Effector memory CD8-positive, alpha-beta T cell (primary cell): ENCODE measurements around the gene RAB6A.
A peak's percentile ranks its signal among the peaks of the same experiment; 100 is the strongest.

Experiments
- ATAC-seq: fragments of 150-1000 bp; cut with Tn5 transposase; replicated peaks from 2 replicates; pipeline ENCODE4 v1.10.0; 2021; ENCODE audit warnings: mild to moderate bottlenecking, moderate library complexity
- DNase-seq, 3 experiments: peaks; one replicate each; pipeline ENCODE4 v3.0.0; 2021
- H3K27ac Mint-ChIP-seq, 2 donors: one replicate each; pipeline ENCODE4 v1.8.0; 2022; ENCODE audit warnings: mild to moderate bottlenecking in 2 of 2, mixed read lengths in 2 of 2, moderate library complexity in 2 of 2
- H3K27me3 Mint-ChIP-seq, 2 donors: one replicate each; pipeline ENCODE4 v1.8.0; 2022; ENCODE audit warnings: mixed read lengths in 2 of 2
- H3K36me3 Mint-ChIP-seq: one replicate; pipeline ENCODE4 v1.8.0; 2022; ENCODE audit warnings: mild to moderate bottlenecking, moderate library complexity, mixed read lengths; ENCODE audit not compliant: insufficient read depth
- H3K4me1 Mint-ChIP-seq, 2 donors: one replicate each; pipeline ENCODE4 v1.8.0; 2022; ENCODE audit warnings: low read depth in 2 of 2, mixed read lengths in 2 of 2
- H3K4me3 Mint-ChIP-seq, 2 donors: one replicate each; pipeline ENCODE4 v1.8.0; 2022; ENCODE audit warnings: mild to moderate bottlenecking in 2 of 2, mixed read lengths in 2 of 2, moderate library complexity in 2 of 2
- H3K9me3 Mint-ChIP-seq, 2 donors: one replicate each; pipeline ENCODE4 v1.8.0; 2022; ENCODE audit warnings: mixed read lengths in 2 of 2

RAB6A gene

DNA sequence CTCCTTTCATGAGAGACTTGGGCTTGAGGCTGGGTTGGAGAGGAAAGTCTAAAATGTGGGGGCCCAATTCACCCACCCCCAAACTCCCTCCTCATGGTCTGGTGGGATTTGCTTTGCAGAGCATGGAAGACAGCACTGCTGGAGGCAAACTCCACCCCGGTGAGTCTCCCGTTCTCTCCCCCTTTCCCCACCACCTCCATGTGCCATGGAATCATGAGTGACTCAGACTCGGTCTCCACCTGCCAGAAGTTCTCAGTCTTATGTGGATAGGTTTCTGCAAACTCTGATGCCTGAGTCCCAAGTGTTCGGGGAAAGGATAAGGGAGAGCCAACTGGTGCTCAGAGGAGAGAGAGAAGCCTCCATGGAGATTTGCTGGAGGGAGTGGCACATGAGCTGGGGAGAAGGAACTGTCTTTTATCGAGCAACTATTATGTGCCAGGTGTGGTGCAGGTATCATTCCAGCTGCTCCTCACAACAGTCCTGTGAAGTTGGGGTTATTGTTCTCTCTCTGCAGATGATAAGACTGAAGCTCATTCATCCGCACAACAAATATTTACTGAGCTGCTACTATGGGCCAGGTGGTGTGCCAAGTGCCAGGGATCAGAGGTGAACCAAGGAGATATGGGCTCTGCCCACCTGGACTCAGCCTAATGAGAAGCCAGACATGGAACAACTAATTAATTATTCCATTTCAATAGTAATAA lies 107.9 kb downstream of the RAB6A start:
- no peaks in the 10 kb centered on the region for H3K27me3 Mint-ChIP-seq
- no peaks in the 10 kb centered on the region for H3K9me3 Mint-ChIP-seq
- H3K27ac Mint-ChIP-seq, result no peak overlapping the region
- ATAC-seq (no peak), DNase-seq (no peak)
- peaks cover 9% of the 10 kb centered on the region for H3K36me3 Mint-ChIP-seq
- peaks cover under 1 to 6% of the 10 kb centered on the region in 2 donors for H3K4me1 Mint-ChIP-seq
- no peak overlapping the region for H3K4me3 Mint-ChIP-seq

DNA sequence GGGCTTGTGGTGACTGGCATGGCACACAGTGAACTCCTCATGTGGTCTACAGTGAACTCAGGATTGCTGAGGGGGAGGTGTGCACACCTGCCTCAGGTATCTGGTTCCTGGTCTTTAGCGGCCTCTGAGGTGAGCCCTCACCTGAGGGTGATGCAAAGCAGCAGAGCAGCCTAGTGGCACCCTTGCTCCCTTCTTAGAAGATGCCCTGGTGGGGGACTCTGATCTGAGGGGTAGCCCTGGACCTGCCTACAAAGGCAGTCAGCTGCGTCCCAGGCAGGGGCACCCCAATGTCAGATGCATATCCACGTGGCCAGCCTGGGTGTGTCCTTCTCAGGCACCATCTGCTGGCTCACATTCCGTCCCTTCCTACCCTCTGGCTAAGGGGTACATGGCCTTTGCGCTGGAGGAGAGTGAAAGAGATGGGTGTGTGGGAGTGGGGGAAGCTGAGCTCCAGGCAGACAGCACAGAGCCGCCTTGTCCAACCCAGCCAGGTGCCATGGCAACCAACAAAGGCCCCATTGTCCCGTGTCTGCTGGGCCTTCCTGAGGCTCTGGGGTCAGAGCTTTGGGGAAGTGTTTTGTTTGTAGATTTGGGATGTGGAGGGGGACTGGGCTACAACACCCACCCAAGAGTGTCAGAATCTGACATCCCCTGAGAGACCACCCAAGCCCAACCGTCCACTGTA lies 108.7 kb downstream of the RAB6A start:
- no peaks in the 10 kb centered on the region for H3K9me3 Mint-ChIP-seq
- ATAC-seq, result no peak
- H3K4me3 Mint-ChIP-seq, result no peak overlapping the region
- H3K27me3 Mint-ChIP-seq, result no peaks in the 10 kb centered on the region
- H3K36me3 Mint-ChIP-seq, result peaks cover 9% of the 10 kb centered on the region
- DNase-seq, result no peak
- no peak overlapping the region for H3K27ac Mint-ChIP-seq
- peaks cover 9 to 12% of the 10 kb centered on the region in 2 donors for H3K4me1 Mint-ChIP-seq

DNA sequence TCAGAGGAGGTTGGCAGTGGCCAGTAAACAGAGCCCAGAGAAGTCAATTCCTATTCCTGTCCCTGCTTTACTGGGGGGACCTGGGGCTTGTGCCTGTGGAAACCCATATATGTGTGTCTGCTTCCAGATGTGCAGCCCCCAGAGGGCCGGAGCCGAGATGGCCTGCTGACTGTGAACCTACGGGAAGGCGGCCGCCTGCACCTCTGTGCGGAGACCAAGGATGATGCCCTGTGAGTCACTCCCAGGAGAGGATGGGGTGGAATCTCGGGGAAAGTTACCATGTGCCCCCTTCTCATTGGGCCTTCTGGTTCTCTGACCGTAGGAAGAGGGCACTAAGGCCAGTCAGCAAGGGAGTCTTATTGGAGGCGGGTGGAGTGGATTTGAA lies 109.2 kb downstream of the RAB6A start:
- no peak overlapping the region for H3K27ac Mint-ChIP-seq
- no peak overlapping the region for H3K4me3 Mint-ChIP-seq
- peaks cover 8% of the 10 kb centered on the region for H3K36me3 Mint-ChIP-seq
- ATAC-seq, result no peak
- H3K9me3 Mint-ChIP-seq, result no peaks in the 10 kb centered on the region
- peaks cover 12 to 16% of the 10 kb centered on the region in 2 donors for H3K4me1 Mint-ChIP-seq
- no peak for DNase-seq
- H3K27me3 Mint-ChIP-seq, result no peaks in the 10 kb centered on the region

DNA sequence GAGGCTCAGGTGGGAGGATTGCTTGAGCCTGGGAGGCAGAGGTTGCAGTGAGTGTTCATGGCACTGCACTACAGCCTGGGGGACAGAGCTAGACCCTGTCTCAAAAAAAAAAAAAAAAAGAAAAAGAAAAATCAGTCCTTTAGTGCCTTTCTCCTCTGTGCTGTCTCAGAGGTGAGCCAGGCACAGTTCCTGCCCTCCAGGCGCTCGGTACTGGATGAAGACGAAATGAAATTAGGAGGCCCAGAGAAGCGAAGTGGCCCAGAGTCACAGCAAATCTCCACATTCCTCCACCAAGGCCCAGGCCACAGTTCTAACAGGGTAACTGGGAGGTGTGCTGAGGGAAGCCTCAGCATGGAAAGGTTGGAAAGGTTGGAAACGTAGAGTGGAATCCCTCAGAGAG lies 109.6 kb downstream of the RAB6A start:
- no peaks in the 10 kb centered on the region for H3K27me3 Mint-ChIP-seq
- no peaks in the 10 kb centered on the region for H3K9me3 Mint-ChIP-seq
- ATAC-seq, result no peak
- H3K4me1 Mint-ChIP-seq, result peaks cover 12 to 16% of the 10 kb centered on the region in 2 donors
- no peak for DNase-seq
- no peak overlapping the region for H3K27ac Mint-ChIP-seq
- H3K4me3 Mint-ChIP-seq, result no peak overlapping the region
- peaks cover 8% of the 10 kb centered on the region for H3K36me3 Mint-ChIP-seq

DNA sequence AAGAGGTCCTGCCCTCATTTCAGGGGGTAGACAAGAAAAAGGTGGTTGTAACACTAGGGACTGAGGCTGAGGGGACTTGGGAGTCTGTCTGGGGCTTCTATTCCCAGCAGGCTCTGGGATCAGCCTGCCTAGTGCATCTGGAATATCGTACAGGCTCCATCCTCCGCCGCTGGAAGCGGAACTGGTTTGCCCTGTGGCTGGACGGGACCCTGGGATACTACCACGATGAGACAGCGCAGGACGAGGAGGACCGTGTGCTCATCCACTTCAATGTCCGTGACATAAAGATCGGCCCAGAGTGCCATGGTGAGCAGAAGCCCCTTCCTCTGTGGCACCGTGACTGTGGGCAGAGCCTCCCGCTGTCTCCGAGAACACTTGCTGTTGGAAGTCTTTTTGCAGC lies 110.5 kb downstream of the RAB6A start:
- H3K4me1 Mint-ChIP-seq, result peaks cover 12 to 16% of the 10 kb centered on the region in 2 donors
- H3K27ac Mint-ChIP-seq, result no peak overlapping the region
- peaks cover 9% of the 10 kb centered on the region for H3K36me3 Mint-ChIP-seq
- H3K4me3 Mint-ChIP-seq, result no peak overlapping the region
- ATAC-seq, result no peak
- peaks cover 0 to 5% of the 10 kb centered on the region in 2 donors for H3K27me3 Mint-ChIP-seq
- H3K9me3 Mint-ChIP-seq, result no peaks in the 10 kb centered on the region
- no peak for DNase-seq

DNA sequence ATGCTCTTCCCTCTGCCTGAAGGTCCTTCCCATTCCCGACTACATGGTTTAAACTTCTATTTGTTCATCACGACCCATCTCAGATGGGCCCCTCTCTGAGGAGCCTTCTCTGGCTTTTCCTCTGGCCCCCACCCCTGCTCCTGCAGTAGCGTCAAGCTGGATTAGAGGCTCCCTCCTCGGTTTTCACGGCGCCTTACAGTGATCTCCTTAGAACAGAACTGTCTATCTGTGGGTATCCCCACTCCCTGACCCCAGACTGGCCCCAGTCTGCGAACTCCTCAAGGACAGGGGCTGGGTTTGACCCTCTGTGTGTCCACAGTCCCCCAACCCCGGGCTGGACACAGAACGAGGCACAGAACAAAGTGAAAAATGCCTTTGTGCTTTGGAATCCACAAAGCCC lies 111.7 kb downstream of the RAB6A start:
- ATAC-seq (no peak), DNase-seq (no peak)
- H3K27ac Mint-ChIP-seq, result peak overlapping the region in 1 of 2 donors; percentile 4
- H3K4me1 Mint-ChIP-seq, result peaks cover 12 to 16% of the 10 kb centered on the region in 2 donors
- H3K27me3 Mint-ChIP-seq, result peaks cover 0 to 7% of the 10 kb centered on the region in 2 donors
- H3K4me3 Mint-ChIP-seq, result peak overlapping the region in 1 of 2 donors; percentile 33
- H3K36me3 Mint-ChIP-seq, result peaks cover 11% of the 10 kb centered on the region
- H3K9me3 Mint-ChIP-seq, result no peaks in the 10 kb centered on the region

DNA sequence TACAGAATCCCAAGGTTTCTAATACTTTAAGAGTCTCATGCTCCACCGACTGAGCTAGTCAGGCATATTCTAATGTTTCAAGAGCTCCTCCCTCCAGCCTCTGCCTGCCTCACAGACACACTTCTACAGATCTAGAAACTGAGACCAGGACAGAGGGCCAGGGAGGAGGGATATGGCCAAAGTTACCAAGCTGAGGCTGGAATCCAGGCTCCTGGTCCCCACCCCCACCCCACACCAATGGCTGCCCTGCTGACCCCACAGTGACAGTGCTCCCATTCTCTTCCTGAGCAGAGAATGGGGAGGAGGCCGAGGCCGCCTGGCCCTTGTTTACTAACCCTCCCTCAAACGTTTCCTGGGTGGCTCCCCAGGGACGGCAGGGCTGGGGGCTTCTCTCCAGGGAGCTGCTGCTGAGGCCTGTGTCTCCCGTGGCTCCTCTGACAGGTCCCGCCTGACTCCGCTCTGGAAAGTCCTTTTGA lies 112.3 kb downstream of the RAB6A start:
- no peak for ATAC-seq
- Mint-ChIP-seq H3K4me1 (peaks cover 12 to 16% of the 10 kb centered on the region in 2 donors), H3K27ac (peak overlapping the region in 1 of 2 donors; percentile 4), H3K27me3 (peaks cover 0 to 7% of the 10 kb centered on the region in 2 donors), H3K36me3 (peaks cover 6% of the 10 kb centered on the region), H3K9me3 (no peaks in the 10 kb centered on the region), H3K4me3 (peak overlapping the region; percentile 33 to 79)
- no peak for DNase-seq

DNA sequence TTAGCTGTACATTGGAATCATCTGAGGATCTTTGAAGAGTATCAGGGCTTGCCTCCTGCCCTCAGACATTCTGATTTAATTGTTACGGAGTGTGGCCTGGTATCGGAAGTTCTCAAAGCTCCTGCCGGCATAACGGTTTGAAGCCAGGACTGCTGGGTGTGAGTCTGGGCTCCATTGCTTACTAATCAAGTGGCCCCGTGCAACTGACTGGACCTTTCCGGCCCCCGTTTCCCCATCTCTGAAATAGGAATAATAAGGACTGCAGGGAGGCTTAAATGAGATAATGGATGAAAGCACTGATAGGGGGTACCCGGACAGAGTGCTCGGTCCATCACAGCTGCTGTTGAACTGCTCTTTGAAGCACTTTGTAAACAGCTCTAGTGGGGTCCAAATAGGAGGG lies 112.8 kb downstream of the RAB6A start:
- Mint-ChIP-seq H3K4me1 (peaks cover 12 to 16% of the 10 kb centered on the region in 2 donors), H3K27me3 (peaks cover 0 to 7% of the 10 kb centered on the region in 2 donors), H3K36me3 (peaks cover 6% of the 10 kb centered on the region), H3K9me3 (no peaks in the 10 kb centered on the region), H3K4me3 (peak overlapping the region; percentile 79 to 83), H3K27ac (peak overlapping the region in 1 of 2 donors; percentile 81)
- DNase-seq (no peak), ATAC-seq (no peak)

DNA sequence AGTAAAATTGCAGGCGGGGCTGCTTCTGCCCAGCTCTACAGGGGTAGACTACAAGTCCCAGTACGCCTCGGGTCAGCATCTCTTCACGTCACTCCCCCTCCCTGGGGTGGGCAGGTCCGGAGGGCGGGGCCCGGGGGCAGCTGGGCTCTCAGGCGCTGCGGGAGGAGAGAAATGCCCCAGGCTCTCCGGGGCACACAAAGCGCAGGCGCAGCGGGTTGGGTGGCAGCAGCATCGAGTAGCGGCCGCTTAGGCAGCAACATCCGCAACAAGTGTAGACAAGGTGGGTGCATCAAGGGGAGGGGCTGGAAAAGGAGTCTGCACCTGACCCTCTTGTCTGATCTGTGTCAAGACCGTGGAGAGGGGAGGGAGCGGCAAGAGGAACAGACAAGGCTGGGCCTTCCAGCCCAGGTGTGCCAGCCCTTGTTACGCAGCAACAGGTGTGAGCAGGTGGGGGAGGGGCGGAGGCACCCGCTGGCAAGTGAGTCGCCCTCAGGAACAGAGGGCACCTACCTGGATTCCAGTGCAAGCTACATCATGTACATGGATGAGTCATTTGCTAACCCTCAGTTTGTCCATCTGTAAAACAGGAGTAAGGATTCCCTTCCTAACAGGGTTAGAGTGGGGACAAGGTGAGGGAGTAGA lies 113.3 kb downstream of the RAB6A start:
- ATAC-seq (peak; percentile 99), DNase-seq (peak; percentile 90 to 92 (median 92))
- Mint-ChIP-seq H3K27me3 (peaks cover 0 to 7% of the 10 kb centered on the region in 2 donors), H3K9me3 (no peaks in the 10 kb centered on the region), H3K4me1 (peaks cover 12 to 16% of the 10 kb centered on the region in 2 donors), H3K4me3 (peak overlapping the region; percentile 79 to 83), H3K27ac (peak overlapping the region; percentile 61 to 81), H3K36me3 (peaks cover 6% of the 10 kb centered on the region)

DNA sequence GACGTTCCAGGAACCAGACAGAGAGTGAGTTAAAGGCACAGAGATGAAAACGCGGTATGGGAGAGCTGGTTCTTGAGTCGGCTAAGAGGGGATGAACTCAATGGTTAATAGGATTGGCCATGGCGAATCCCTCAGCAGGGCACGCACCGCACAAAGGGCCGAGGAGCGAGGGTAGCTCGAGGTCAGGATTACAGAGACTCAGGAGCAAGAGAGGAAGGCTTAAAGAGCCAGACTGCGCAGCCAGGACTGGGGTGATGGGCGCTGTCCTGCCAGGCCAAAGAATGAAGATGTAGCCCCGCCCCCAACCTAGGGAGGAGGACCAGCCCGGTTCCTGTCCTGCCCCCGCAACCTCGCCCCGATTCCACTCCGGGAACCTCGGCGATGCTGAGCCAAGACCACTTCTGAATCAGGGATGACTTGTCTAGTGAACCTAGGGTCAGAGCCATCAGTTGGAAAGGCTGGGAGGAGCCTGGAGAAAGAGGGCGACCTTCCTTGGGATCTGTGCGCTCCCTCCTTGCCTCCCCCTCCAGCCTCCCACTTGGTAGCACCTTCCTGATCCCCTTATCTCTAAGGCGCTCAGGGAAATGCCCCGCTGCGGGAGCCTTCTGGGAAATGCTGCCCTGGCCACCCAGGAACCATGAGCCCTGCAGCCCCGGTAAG lies 114.8 kb downstream of the RAB6A start, which contains the start of gene PLEKHB1:
Gene PLEKHB1, plus strand, starts transcription at position 610 of the 660 bp plus-strand sequence. Its CDS starts 28 bp downstream, at position 638.
- ATAC-seq (no peak), DNase-seq (no peak)
- Mint-ChIP-seq H3K4me3 (peak within 1 kb of the TSS; percentile 79 to 83), H3K4me1 (peaks cover 12 to 16% of the 10 kb centered on the region in 2 donors), H3K9me3 (no peaks in the 10 kb centered on the region), H3K27ac (peak within 1 kb of the TSS; percentile 61 to 81), H3K36me3 (peaks cover 6% of the 10 kb centered on the region), H3K27me3 (peaks cover 0 to 7% of the 10 kb centered on the region in 2 donors)

DNA sequence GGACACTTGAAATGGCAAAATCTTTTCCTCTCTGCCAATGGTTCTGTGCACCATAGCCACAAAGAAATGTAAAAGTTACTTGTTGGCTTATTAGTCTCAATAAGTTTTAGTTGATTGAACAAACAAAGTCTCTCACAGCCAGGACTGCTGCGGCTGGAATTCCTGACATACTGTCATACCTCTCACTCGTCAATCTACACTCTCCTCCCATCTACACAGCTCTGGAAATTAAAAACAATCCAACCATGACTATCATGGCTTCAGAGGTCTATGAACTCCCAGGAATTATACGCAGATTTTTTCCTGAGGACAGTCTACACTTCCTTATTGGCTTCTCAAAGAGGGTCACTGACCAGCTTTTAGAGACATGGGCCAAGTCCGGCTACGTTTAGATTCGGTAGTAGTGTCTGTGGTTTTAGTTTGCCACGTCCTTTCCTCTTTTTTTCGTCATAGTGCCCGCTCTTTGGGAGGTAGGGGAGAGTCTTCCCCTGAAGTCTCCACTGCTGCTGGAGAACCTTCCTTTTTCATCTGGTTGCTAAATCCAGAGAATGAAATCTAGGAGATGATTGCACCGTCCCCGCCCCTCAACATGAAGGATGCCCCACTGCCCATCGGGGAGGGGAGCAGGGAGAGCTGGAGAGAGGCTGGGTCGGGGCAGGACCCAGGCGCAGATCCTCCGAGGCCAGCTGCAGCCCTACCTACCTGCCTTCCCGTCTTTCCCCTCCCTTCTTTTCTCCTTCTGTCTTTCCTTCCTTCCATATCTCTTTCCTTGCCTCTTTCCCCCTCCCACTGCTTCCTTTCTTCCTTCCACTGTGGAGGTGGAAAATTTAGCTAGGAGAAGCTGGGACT lies 115.5 kb downstream of the RAB6A start:
- Mint-ChIP-seq H3K4me3 (no peak overlapping the region), H3K4me1 (peaks cover 12 to 16% of the 10 kb centered on the region in 2 donors), H3K27ac (peak overlapping the region in 1 of 2 donors; percentile 68), H3K27me3 (peaks cover 0 to 12% of the 10 kb centered on the region in 2 donors), H3K9me3 (no peaks in the 10 kb centered on the region), H3K36me3 (peaks cover 6% of the 10 kb centered on the region)
- ATAC-seq (no peak), DNase-seq (no peak)

DNA sequence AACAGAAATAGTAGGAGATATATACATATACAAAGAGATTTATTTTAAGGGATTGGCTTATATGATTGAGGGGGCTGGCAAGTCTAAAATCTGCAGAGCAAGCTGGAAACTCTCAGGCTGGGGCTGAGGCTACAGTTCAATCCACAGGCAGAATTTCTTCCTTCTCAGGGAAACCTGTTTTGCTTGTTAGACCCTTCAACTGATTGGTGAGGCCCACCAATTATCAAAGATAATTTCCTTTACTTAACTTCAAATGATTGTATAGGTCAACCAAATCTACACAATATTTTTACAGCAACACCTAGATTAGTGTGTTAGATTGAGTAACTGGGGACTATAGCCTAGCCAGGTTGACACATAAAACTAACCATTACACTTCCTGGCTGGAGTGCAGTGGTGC lies 119.2 kb downstream of the RAB6A start:
- Mint-ChIP-seq H3K4me1 (no peaks in the 10 kb centered on the region), H3K36me3 (peaks cover 7% of the 10 kb centered on the region)

More for the DNA sequence above, 119.2 kb downstream of the RAB6A start:
- Mint-ChIP-seq H3K27me3 (peaks cover 0 to 18% of the 10 kb centered on the region in 2 donors), H3K9me3 (no peaks in the 10 kb centered on the region), H3K4me3 (no peak overlapping the region), H3K27ac (no peak overlapping the region)
- ATAC-seq (no peak), DNase-seq (no peak)
